ENCODE measurements around the gene CPN2. TPM values are rescaled to one million over a fixed set of nuclear protein-coding genes. Genes with fewer than 3 reads are reported as not detected.

CPN2 gene
- total and polyA plus RNA-seq, 3 donors from 2014 or later, result 0.36 to 1.4 (median 1.1) TPM

GRCh38 chr3:194346621-194347020 lies 4.5 kb downstream of the CPN2 start:
- Histone ChIP-seq H3K4me3 (no peak overlapping the region), H3K9me3 (no peaks in the 10 kb centered on the region), H3K27me3 (no peaks in the 10 kb centered on the region), H3K36me3 (ENCODE audit: low read depth, missing control alignments) (no peaks in the 10 kb centered on the region), H3K27ac (no peak overlapping the region), H3K4me1 (no peaks in the 10 kb centered on the region)
- 58 to 84% methylated on average over 5 of the region's 5 CpGs for WGBS, 2 donors
- no peak for DNase-seq
- intact Hi-C loops (cut with DNase I; ENCODE audit: low total_unique reads), result loop anchor here (10.0 kb wide), 1 partner anchor 258 kb away; no protein-coding TSS in a partner anchor
- TF ChIP-seq CTCF (IDR thresholded peaks at IDR 0.05), result no peak
- no peak for TF ChIP-seq POLR2A (IDR thresholded peaks at IDR 0.05)

DNA sequence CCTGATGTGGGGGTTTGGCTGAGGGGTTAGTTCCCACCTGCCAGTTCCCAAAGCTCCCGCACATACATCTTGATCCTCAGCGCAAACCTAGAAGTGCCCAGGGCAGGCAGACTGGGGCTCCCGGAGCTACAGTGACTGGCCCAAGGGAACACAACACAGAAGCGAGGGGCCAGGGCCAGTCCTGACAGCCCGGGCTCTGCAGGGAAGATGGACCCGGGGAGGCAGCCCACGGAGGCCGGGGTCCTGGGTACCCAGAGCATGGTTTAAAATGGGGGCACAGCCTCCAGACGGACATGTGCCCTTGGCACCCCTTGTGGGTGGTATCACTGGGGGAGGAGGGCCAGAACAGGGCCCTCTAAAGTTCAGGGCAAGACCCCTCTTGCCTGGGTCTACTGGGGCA lies 5.1 kb downstream of the CPN2 start:
- H3K4me3 ChIP-seq, result no peak overlapping the region
- WGBS, 2 donors, result 86 to 90% methylated on average over 9 of the region's 9 CpGs
- no peaks in the 10 kb centered on the region for H3K27me3 ChIP-seq
- no peaks in the 10 kb centered on the region for H3K9me3 ChIP-seq
- no peak overlapping the region for H3K27ac ChIP-seq
- H3K36me3 ChIP-seq (ENCODE audit: low read depth, missing control alignments), result no peaks in the 10 kb centered on the region
- DNase-seq, result no peak
- no peak for TF ChIP-seq POLR2A (IDR thresholded peaks at IDR 0.05)
- no peak for TF ChIP-seq CTCF (IDR thresholded peaks at IDR 0.05)
- intact Hi-C loops (cut with DNase I; ENCODE audit: low total_unique reads), result loop anchor here (10.0 kb wide), 1 partner anchor 259 kb away; no protein-coding TSS in a partner anchor
- H3K4me1 ChIP-seq, result no peaks in the 10 kb centered on the region

DNA sequence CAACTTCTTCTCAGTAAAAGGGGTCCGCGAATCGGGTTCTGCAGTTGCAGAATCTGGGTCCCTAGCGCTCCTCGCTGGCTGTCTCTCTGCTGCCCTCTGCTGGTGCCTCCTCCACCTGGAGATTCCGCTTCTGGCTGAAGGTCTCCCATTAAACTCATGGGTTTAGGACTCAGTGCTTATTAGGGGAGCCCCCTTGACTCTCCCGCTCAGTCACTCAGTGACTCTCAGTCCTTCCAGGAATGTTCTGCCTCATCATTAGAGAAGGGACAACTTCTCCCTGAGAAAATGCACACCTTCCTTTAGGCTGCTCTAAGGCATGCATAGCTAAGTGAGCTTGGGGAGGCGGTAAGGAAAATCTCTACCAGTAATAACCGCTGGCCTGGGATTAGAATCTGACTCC lies 7.1 kb downstream of the CPN2 start:
- Histone ChIP-seq H3K4me3 (no peak overlapping the region), H3K27ac (no peak overlapping the region), H3K36me3 (ENCODE audit: low read depth, missing control alignments) (no peaks in the 10 kb centered on the region), H3K27me3 (no peaks in the 10 kb centered on the region), H3K9me3 (no peaks in the 10 kb centered on the region), H3K4me1 (no peaks in the 10 kb centered on the region)
- 31 to 41% methylated on average over 9 of the region's 9 CpGs for WGBS, 2 donors
- TF ChIP-seq CTCF (IDR thresholded peaks at IDR 0.05) (peak; percentile 33 to 92 (median 70)), POLR2A (IDR thresholded peaks at IDR 0.05) (no peak)
- peak; percentile 88 for DNase-seq
- intact Hi-C loops (cut with DNase I; ENCODE audit: low total_unique reads), result loop anchor here (5.0 to 10.0 kb wide), 2 partner anchors 58 to 261 kb away; no protein-coding TSS in a partner anchor

DNA sequence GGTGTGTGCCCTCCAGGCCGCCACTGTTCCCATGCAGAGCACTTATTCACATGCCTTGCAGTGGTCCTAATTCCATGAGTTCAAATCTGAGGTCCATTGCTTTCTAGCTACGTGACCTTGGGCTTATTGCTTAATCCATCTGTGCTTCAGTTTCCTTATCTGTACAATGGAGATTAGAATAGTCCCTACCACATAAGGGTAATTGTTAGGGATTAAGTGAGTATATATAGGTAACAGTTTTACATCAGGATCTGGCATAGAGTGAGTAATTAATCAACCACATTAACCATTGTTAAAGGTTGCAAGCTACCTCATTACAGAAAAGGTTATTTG lies 7.6 kb downstream of the CPN2 start:
- H3K27me3 ChIP-seq, result no peaks in the 10 kb centered on the region
- no peaks in the 10 kb centered on the region for H3K9me3 ChIP-seq
- no peak overlapping the region for H3K27ac ChIP-seq
- no peak for TF ChIP-seq POLR2A (IDR thresholded peaks at IDR 0.05)
- TF ChIP-seq CTCF (IDR thresholded peaks at IDR 0.05), result no peak
- no peak for DNase-seq
- no peaks in the 10 kb centered on the region for H3K4me1 ChIP-seq
- no peaks in the 10 kb centered on the region for H3K36me3 ChIP-seq (ENCODE audit: low read depth, missing control alignments)
- intact Hi-C loops (cut with DNase I; ENCODE audit: low total_unique reads), result loop anchor here (5.0 to 10.0 kb wide), 2 partner anchors 59 to 261 kb away; no protein-coding TSS in a partner anchor
- H3K4me3 ChIP-seq, result no peak overlapping the region
- WGBS, 2 donors, result 81 to 88% methylated on average over 2 of the region's 2 CpGs

DNA sequence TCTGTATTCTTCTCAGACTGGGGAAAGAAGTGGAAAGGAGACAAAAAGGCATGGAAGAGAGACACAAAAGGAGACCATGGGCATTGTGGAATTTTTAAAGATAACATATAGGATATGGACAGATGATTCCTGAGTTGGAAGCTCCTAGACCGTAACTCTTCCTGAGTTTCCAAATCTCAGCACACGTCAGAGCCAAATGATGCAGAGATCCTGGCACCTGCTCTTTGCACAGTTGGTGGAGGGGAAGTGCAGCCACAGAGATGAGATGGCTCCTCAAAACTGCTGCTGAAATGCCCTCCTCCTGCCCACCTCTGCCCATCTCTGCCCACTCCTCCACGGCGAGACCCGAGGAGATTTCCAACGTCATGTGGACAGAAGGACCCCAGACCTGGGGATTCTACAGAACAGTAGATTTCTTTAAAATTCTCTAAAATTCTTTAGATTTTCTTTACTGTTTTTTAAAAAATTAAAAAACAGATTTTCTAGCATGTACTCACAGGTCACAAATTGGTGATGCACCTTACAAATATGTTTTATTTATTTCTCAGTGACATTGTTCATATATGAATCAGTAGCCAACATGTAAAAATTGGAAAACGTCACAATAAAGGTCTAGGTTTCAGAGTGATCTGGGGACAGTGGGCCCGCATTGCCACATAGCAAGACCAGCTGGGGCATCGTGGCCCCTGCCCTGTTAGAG lies 8.1 kb downstream of the CPN2 start:
- Histone ChIP-seq H3K4me3 (no peak overlapping the region), H3K27ac (no peak overlapping the region), H3K4me1 (no peaks in the 10 kb centered on the region), H3K9me3 (no peaks in the 10 kb centered on the region), H3K27me3 (no peaks in the 10 kb centered on the region), H3K36me3 (ENCODE audit: low read depth, missing control alignments) (no peaks in the 10 kb centered on the region)
- no peak for TF ChIP-seq POLR2A (IDR thresholded peaks at IDR 0.05)
- no peak for TF ChIP-seq CTCF (IDR thresholded peaks at IDR 0.05)
- no peak for DNase-seq
- WGBS, 2 donors, result 85 to 87% methylated on average over 9 of the region's 9 CpGs
- intact Hi-C loops (cut with DNase I; ENCODE audit: low total_unique reads), result loop anchor here (5.0 to 10.0 kb wide), 2 partner anchors 59 to 262 kb away; no protein-coding TSS in a partner anchor

Measured in testis (tissue), 3 donors.